Urinary bladder (tissue), 4 donors: ENCODE measurements around the gene TMED5. TPM values are rescaled to one million over a fixed set of nuclear protein-coding genes. Genes with fewer than 3 reads are reported as not detected.
"Not testable (repeated sequence)": the region's sequence is repeated elsewhere in the genome, so short reads cannot be mapped to it uniquely, and the experiment has no call there.

Source experiments
- DNase-seq: peaks from one replicate; pipeline ENCODE4 v3.0.0-alpha.2; 2015; ENCODE audit errors: extremely low spot score
- H3K27ac ChIP-seq: one replicate; pipeline ENCODE4 v1.5.1; 2013; ENCODE audit warnings: low read depth, mild to moderate bottlenecking, moderate library complexity
- H3K36me3 ChIP-seq: one replicate; pipeline ENCODE4 v1.6.1; 2013; ENCODE audit warnings: mild to moderate bottlenecking, moderate library complexity; ENCODE audit not compliant: insufficient read depth
- H3K4me1 ChIP-seq: one replicate; pipeline ENCODE4 v1.6.1; 2013; ENCODE audit warnings: mild to moderate bottlenecking, moderate library complexity; ENCODE audit not compliant: insufficient read depth
- H3K4me3 ChIP-seq: one replicate; pipeline ENCODE4 v1.5.1; 2013; ENCODE audit warnings: low read depth, low read length
- WGBS: extraction: QIAGEN DNeasy Blood & Tissue Kit; methylation state at CpG from one replicate; pipeline ENCODE4 v1.1.7; 2013; 5-methylcytosine and 5-hydroxymethylcytosine counted together
- polyA plus RNA-seq: library from polyadenylated mRNA; stranded (reverse); fragments of 200-250 nt; gene quantifications from one replicate; pipeline ENCODE4 v1.2.3, GENCODE V29; 2013
- total RNA-seq: library from RNA; depleted of rRNA; stranded (reverse); fragments of >200 nt; gene quantifications from one replicate; pipeline ENCODE4 v1.2.3, GENCODE V29; 2014
- donor health status: healthy with polysubstance abuse.
- donor health status: healthy.

Gene TMED5
- total and polyA plus RNA-seq, 2 donors = 31.5 to 72.3 TPM

DNA sequence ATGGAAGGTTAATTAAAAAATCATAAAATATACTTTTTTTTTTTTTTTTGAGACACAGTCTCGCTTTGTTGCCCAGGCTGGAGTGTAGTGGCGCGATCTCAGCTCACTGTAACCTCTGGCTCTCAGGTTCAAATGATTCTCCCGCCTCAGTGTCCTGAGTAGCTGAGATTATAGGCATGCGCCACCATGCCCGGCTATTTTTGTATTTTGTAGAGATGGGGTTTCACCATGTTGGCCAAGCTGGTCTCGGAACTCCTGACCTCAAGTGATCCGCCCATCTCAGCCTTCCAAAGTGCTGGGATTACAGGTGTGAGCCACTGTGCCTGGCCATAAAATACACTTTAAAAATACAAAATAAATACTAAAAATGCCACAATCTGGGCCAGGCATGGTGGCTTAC, 16.9 kb downstream of the TMED5 start:
- not testable (repeated sequence) for DNase-seq, H3K36me3 ChIP-seq, H3K27ac ChIP-seq, H3K4me3 ChIP-seq, H3K4me1 ChIP-seq
- WGBS = 98% methylated on average over 8 of the region's 8 CpGs

DNA sequence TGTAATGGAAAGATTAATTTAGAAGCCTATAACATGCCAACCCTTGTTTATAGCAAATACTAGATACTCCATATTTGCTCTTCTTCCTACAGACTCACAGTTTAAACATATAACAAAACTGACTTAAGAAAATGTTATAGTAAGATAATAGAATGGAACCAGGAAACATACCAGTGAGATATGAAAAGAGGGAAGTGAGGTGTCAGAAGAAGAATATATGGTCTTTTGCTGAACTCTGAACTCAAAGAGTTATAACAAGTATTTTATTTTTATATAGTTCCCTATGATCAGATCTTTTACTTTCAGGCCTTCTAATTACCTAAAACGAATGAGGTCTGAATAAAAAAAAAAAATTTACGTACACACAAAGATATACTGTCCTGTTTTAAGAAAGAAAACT, 20.9 kb downstream of the TMED5 start:
- DNase-seq = no peak
- Histone ChIP-seq H3K4me1 (no peaks in the 10 kb centered on the region), H3K36me3 (peaks cover 2% of the 10 kb centered on the region), H3K4me3 (no peak overlapping the region), H3K27ac (no peak overlapping the region)
- WGBS = 85% methylated on average over 2 of the region's 2 CpGs

DNA sequence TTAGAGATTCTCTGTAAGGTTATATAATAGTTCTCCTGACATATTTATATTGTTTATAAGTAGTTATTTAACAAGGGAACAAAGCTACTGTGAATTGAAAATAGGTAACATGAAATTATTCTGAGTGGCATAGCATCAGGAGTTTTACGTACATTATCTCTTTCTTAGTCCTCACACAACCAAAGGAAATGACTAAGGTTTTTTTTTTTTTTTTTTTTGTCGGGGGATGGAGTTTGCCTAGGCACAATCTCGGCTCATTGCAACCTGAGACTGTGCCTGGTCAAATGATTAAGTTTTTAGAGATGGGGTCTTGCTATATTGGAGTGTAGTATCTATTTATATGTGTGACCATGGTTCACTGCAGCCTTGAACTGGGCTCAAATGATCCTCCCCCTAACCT, 24.9 kb downstream of the TMED5 start:
- no peak for DNase-seq
- WGBS = 82% methylated on average over 3 of the region's 3 CpGs
- no peaks in the 10 kb centered on the region for H3K36me3 ChIP-seq

DNA sequence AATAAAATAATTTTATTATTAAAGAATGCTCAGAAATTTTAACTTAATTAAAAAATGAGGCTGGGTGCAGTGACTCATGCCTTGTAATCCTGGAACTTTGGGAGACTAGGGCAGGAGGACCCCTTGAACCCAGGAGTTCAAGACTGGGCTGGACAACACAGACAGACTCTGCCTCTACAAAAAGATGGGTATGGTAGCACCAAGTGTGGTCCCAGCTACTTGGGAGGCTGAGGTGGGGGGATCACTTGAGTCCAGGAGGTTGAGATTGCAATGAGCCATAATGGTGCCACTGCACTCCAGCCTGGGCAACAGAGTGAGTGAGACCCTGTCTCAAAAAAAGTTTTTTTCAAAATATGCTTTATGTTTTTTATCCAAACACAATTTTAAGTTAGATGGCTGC, 25.3 kb downstream of the TMED5 start:
- H3K36me3 ChIP-seq = peaks cover 1% of the 10 kb centered on the region
- no peak overlapping the region for H3K4me3 ChIP-seq
- no peak for DNase-seq
- no peaks in the 10 kb centered on the region for H3K4me1 ChIP-seq
- no peak overlapping the region for H3K27ac ChIP-seq

More for the DNA sequence above, 24.9 kb downstream of the TMED5 start:
- H3K27ac ChIP-seq = no peak overlapping the region
- H3K4me3 ChIP-seq = no peak overlapping the region
- H3K4me1 ChIP-seq = no peaks in the 10 kb centered on the region

DNA sequence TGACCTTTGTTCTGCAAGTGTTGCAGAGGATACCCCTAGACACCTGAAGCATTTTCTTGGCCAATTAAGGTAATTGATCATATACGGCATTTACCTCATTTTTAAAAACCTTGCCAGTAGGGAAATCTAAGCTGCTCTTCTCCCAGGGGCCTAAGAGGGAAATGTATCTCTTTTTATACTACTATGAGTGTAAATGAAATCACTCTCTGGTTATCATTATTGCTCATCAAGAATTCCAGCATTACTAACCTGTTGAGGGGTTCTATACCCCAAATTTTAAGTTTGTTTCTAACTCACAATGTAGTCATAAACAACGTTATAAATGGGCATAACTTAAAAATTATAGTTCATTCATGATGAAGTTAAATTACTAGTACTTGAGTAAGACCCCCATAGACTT, 27.4 kb downstream of the TMED5 start:
- 95% methylated on average over 2 of the region's 2 CpGs for WGBS
- peaks cover 1% of the 10 kb centered on the region for H3K36me3 ChIP-seq
- no peak for DNase-seq
- H3K4me1 ChIP-seq = no peaks in the 10 kb centered on the region
- H3K27ac ChIP-seq = no peak overlapping the region
- H3K4me3 ChIP-seq = no peak overlapping the region

DNA sequence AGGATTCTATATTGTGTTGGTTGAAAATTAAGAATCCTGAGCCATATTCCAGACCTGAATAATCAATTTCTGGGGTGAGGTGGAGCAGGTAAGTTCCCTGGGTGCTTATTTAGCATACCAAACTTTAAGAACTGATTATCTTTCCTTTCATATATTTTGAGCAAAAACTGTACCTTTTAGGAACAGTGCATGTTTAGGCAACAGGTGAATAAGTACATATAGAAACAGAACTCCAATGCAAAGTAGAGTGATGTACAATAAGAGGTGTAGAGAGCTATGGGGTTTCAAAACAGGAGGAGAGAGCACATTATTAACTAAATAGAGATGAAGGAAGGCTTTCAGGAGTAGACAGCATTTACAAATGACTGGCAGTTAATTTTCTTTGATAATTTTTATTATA, 28.7 kb downstream of the TMED5 start:
- no peaks in the 10 kb centered on the region for H3K4me1 ChIP-seq
- H3K27ac ChIP-seq = no peak overlapping the region
- peaks cover 1% of the 10 kb centered on the region for H3K36me3 ChIP-seq
- H3K4me3 ChIP-seq = no peak overlapping the region
- no peak for DNase-seq

DNA sequence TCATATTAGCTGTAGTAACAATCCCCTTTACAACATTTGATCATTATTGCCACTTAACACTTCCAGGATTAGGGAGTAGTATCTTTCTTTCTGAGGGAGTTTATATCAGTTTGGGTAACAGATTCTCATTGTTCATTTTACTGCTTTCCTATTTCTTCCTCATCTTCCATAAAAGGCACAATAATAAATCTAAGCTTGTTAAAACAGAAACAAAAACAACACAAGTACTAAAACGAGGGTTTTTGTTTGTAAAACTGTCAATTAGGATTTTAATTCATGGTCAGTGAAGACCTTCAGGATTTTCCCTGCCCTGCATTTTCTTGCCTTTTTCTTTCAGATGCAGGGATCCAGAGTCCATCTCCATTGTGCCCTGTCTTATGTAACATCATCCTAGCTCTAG, 29.5 kb downstream of the TMED5 start:
- DNase-seq = no peak
- WGBS = 18% methylated on average over 1 of the region's 1 CpG
- Histone ChIP-seq H3K36me3 (peaks cover 1% of the 10 kb centered on the region), H3K4me3 (no peak overlapping the region), H3K27ac (no peak overlapping the region), H3K4me1 (no peaks in the 10 kb centered on the region)

DNA sequence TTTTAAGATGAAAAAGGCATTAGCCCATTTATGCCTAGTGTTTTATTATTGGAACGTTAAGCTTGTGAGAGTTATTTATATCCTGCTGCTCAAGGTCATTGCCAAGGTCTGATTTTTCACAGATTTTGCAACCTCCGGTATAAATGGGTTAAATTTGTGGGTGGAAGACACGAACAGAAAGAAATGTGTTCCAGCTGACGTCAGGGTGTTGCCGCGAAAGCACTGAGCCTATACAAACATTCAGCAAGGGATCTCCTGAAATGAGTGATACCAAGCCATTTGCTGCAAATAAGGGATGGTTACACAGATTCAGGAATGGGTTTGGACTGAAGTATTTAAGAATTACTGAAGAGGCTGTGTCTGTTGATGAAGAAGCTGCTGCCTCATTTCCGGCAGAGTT, 32.2 kb downstream of the TMED5 start:
- DNase-seq = no peak
- H3K36me3 ChIP-seq = peaks cover 1% of the 10 kb centered on the region
- H3K27ac ChIP-seq = no peak overlapping the region
- 44% methylated on average over 7 of the region's 7 CpGs for WGBS
- H3K4me1 ChIP-seq = no peaks in the 10 kb centered on the region
- no peak overlapping the region for H3K4me3 ChIP-seq

DNA sequence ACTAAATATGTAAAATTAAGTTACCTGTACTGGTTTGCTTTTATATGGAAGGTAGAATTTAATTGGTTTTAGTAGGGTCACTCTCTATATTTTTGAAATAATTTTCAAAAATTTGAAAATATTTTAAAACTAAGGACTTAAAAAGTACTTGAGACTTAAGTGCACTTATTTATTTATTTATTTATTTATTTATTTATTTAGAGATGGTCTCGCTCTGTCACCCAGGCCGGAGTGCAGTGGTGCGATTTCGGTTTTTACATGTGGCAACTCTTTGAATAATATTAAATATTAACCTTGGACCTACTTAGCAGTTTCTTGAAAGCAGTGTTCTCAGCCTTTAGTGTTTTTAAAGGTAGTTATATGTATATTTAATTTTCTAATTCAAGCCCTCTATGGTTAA, 36.4 kb downstream of the TMED5 start:
- H3K4me1 ChIP-seq = no peaks in the 10 kb centered on the region
- 97% methylated on average over 4 of the region's 4 CpGs for WGBS
- no peak overlapping the region for H3K27ac ChIP-seq
- no peaks in the 10 kb centered on the region for H3K36me3 ChIP-seq
- no peak for DNase-seq
- no peak overlapping the region for H3K4me3 ChIP-seq

DNA sequence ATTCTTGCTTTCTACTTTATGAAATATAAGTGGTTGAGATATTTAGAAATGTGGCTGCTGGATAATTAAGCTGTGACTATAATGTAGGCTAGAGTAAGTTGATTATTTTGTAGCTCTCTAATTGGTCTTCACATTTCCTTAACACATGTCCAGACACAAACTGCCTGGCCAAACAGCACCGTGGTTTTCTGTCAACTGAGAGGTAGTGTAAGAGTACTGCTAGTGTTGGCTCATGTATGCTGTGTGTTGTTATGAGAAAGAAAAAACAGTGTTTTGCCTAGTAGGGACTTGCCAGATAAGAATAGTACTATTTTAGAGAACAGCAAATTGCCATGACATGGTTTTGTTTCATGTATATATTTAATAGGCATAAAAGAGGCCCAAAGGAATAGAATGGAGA, 37.1 kb downstream of the TMED5 start:
- no peak overlapping the region for H3K4me3 ChIP-seq
- H3K4me1 ChIP-seq = no peaks in the 10 kb centered on the region
- no peaks in the 10 kb centered on the region for H3K36me3 ChIP-seq
- 74% methylated on average over 1 of the region's 1 CpG for WGBS
- no peak for DNase-seq
- H3K27ac ChIP-seq = no peak overlapping the region

DNA sequence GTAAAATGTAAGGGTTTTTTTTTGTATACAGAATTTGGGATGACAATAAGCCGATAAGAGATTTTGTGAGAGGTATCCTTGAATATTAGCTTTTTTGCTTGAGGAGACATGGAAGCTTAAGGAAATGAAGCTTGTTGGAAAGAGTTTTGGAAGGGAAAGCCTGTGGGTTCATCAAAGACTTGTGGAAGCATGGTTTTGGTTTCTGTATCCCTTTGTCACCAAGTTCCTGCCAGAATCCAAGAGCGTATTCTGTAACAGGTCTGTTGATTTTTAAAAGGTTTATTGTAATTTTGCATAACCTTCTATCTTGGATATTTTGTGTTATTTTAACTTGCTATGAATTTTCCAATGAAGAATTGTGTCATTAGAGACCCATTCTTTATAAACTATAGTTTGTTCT, 38.1 kb downstream of the TMED5 start:
- DNase-seq = no peak
- Histone ChIP-seq H3K27ac (no peak overlapping the region), H3K36me3 (no peaks in the 10 kb centered on the region), H3K4me3 (no peak overlapping the region), H3K4me1 (no peaks in the 10 kb centered on the region)
- WGBS = 97% methylated on average over 2 of the region's 2 CpGs

DNA sequence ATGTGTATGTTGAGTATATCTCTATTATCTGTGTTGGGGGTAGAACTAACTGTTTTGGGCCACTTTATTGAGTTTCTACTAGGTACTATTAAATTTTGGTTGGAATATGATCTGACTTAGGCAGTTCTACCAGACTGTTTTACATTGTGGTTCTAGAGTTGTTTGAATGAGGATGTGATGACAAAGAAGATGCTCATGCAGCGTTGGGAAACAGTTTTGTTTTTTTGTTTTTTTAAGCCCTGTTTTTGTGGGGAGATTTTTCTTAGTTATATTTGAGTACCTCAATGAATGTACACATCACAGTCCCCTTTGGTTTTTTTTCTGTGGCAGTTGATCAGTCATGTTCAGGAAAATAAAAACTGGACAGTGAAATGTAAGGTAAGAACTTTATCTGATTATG, 40.1 kb downstream of the TMED5 start:
- Histone ChIP-seq H3K4me3 (no peak overlapping the region), H3K36me3 (no peaks in the 10 kb centered on the region), H3K27ac (no peak overlapping the region), H3K4me1 (no peaks in the 10 kb centered on the region)
- DNase-seq = no peak
- WGBS = 90% methylated on average over 1 of the region's 1 CpG

DNA sequence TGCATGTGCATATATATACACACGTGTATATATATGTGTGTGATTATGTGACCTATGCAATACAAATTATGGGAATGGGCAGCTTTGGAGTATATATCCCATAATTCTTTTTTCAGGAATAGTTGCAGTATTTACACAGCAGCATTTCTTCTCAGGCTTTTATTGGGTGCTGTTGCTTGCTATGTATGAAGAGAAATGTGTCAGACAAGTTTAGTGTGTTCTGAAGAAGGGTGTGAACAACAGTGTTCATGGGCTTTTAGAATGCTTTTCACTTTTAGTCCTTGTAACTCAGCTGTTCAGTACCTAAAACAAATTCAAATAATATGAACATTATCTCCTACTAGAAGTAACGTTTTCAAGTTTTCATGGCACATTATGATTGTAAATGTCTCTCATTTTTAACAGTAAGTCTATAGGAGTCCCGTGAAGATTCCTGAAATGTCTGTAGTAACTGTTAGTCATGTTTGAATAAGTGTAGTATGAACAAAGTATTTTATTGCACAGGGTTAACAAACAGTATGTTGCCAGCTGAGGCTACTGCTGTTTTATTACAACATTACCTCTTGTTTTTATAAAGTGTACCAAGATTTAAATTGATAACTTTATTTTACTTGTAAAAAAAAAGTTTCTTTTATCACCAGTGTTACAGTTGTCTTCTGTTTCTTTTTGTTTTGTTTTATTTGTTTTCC, 42.5 kb downstream of the TMED5 start:
- 52% methylated on average over 3 of the region's 3 CpGs for WGBS

DNA sequence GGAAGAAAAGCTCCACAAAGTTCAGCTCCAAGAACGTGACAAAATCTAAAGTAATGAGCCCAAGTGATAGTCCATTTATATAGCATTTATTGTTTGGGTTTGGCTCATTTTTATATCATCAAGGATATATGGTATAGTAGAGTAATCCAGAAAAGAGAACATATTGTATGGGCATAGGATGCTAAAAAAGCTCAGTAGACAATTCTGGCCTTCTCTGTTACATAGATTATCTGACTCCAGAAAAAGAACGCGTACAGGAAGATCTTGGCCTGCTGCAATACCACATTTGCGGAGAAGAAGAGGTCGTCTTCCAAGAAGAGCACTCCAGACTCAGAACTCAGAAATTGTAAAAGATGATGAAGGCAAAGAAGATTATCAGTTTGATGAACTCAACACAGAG, 43.8 kb downstream of the TMED5 start:
- 91% methylated on average over 5 of the region's 5 CpGs for WGBS
- H3K4me1 ChIP-seq = no peaks in the 10 kb centered on the region
- H3K4me3 ChIP-seq = no peak overlapping the region
- H3K27ac ChIP-seq = no peak overlapping the region
- no peak for DNase-seq
- no peaks in the 10 kb centered on the region for H3K36me3 ChIP-seq

More for the DNA sequence above, 42.5 kb downstream of the TMED5 start:
- H3K27ac ChIP-seq = no peak overlapping the region
- H3K36me3 ChIP-seq = no peaks in the 10 kb centered on the region
- H3K4me3 ChIP-seq = no peak overlapping the region
- DNase-seq = no peak
- H3K4me1 ChIP-seq = no peaks in the 10 kb centered on the region

DNA sequence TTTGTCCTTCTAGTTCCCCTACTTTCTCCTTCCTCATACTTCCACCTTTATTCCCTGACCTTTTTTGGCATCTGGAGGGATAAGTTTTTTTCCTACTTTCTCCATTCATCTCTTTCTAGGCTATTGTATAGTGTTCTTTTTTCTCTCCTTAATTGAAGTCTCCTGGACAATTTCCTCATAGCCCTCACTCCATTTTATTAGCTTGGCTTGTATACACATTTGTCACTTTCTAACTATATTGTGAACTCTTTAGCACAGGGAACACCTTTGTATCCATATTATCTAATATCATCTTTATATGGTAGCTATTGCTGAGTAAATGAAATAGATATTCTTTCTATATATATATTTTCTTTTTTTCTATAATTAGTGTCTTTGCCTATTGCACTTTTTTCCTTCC, 47.6 kb downstream of the TMED5 start:
- no peak for DNase-seq
- H3K36me3 ChIP-seq = no peaks in the 10 kb centered on the region
- H3K4me1 ChIP-seq = no peaks in the 10 kb centered on the region
- no peak overlapping the region for H3K27ac ChIP-seq
- H3K4me3 ChIP-seq = no peak overlapping the region
